SK-N-SH (cell line): ENCODE data around the gene SDK1. TPM values are rescaled to one million over a fixed set of nuclear protein-coding genes. Genes with fewer than 3 reads are reported as not detected.
A peak's percentile ranks its signal among the peaks of the same experiment; 100 is the strongest.

Source experiments
- CTCF ChIA-PET: fragments of 300-600, 350-600 bp; formaldehyde crosslinking; extraction: SDS; loops from one replicate; lab custom pipeline; 2021; lab: Yijun Ruan, JAX
- POLR2A ChIA-PET: fragments of 350-600 bp; sonication (Branson Sonifier 250); formaldehyde crosslinking; extraction: SDS; loops from one replicate; lab custom pipeline; 2020; ENCODE audit warnings: antibody characterized with exemption, inconsistent platforms; lab: Yijun Ruan, JAX
- DNase-seq: peaks from one replicate; pipeline ENCODE4 v3.0.0; 2012
- H2AFZ ChIP-seq: fragments of 200-600 bp; sonication (generic); 2 replicates; pipeline ENCODE4 v1.8.1; 2016; ENCODE audit warnings: antibody characterized with exemption, mild to moderate bottlenecking, low read depth
- H3F3A ChIP-seq: fragments of 200-600 bp; sonication (generic); replicated peaks from 2 replicates; pipeline ENCODE3; 2016; ENCODE audit warnings: antibody characterized with exemption, mild to moderate bottlenecking; ENCODE audit not compliant: insufficient read depth
- H3K27ac ChIP-seq, 2 experiments: fragments of 200-500 bp in 1 of 2; fragments of 200-600 bp in 1 of 2; sonication (Bioruptor generic) in 1 of 2; sonication (generic), shearing (Covaris generic) in 1 of 2; 2 replicates each; pipeline versions ENCODE4 v1.5.1 to v1.6.1; 2014 to 2016; ENCODE audit warnings: low read depth in 2 of 2, inconsistent platforms in 1 of 2, low read length in 1 of 2, mild to moderate bottlenecking in 1 of 2, mixed read lengths in 1 of 2
- H3K27me3 ChIP-seq: fragments of 200-600 bp; sonication (generic), shearing (Covaris generic); 2 replicates; pipeline ENCODE4 v1.6.1; 2016; ENCODE audit warnings: mixed run types; ENCODE audit not compliant: insufficient read depth
- H3K36me3 ChIP-seq, 2 experiments: fragments of 200-500 bp in 1 of 2; fragments of 200-600 bp in 1 of 2; sonication (Bioruptor generic) in 1 of 2; sonication (generic) in 1 of 2; replicated peaks in 1 of 2; 2 replicates each; pipeline versions ENCODE3 to v1.5.1; 2014 to 2016; ENCODE audit warnings: low read length in 1 of 2, mild to moderate bottlenecking in 1 of 2; ENCODE audit not compliant: insufficient read depth in 2 of 2, control insufficient read depth in 1 of 2
- H3K4me1 ChIP-seq, 2 experiments: fragments of 200-500 bp in 1 of 2; fragments of 200-600 bp in 1 of 2; sonication (Bioruptor generic) in 1 of 2; sonication (generic), shearing (Covaris generic) in 1 of 2; 2 replicates each; pipeline versions ENCODE4 v1.5.1 to v1.6.1; 2014 to 2016; ENCODE audit warnings: low read depth in 1 of 2, low read length in 1 of 2, mixed run types in 1 of 2; ENCODE audit not compliant: insufficient read depth in 2 of 2, control insufficient read depth in 1 of 2
- H3K4me2 ChIP-seq: fragments of 200-600 bp; sonication (generic), shearing (Covaris generic); 2 replicates; pipeline ENCODE4 v1.6.1; 2017; ENCODE audit warnings: mixed run types
- H3K4me3 ChIP-seq, 2 experiments: fragments of 200-500 bp in 1 of 2; fragments of 200-600 bp in 1 of 2; sonication (Bioruptor generic) in 1 of 2; sonication (generic), shearing (Covaris generic) in 1 of 2; 2 replicates each; pipeline versions ENCODE4 v1.5.1 to v1.8.1; 2014 to 2016; ENCODE audit warnings: low read depth in 2 of 2, inconsistent platforms in 1 of 2, low read length in 1 of 2, mild to moderate bottlenecking in 1 of 2, mixed read lengths in 1 of 2, moderate library complexity in 1 of 2
- H3K79me2 ChIP-seq: fragments of 200-600 bp; sonication (generic); 2 replicates; pipeline ENCODE4 v1.8.1; 2017; ENCODE audit warnings: mild to moderate bottlenecking; ENCODE audit not compliant: insufficient read depth
- H3K9ac ChIP-seq: fragments of 200-600 bp; sonication (generic); 2 replicates; pipeline ENCODE4 v1.6.1; 2017; ENCODE audit warnings: mixed run types
- H3K9me2 ChIP-seq: fragments of 200-600 bp; sonication (generic); 2 replicates; pipeline ENCODE4 v1.6.1; 2017; ENCODE audit warnings: mixed run types
- H3K9me3 ChIP-seq: fragments of 200-600 bp; sonication (generic); 2 replicates; pipeline ENCODE4 v1.6.1; 2017; ENCODE audit warnings: mixed run types, mild to moderate bottlenecking, moderate library complexity
- H4K20me1 ChIP-seq: fragments of 200-600 bp; sonication (generic); 2 replicates; pipeline ENCODE4 v1.6.1; 2017; ENCODE audit warnings: mild to moderate bottlenecking, mixed run types; ENCODE audit not compliant: insufficient read depth
- EP300 ChIP-seq, 2 experiments: IDR thresholded peaks; 2 replicates each; pipeline versions ENCODE4 v1.4.0 to v1.6.1; 2012; ENCODE audit warnings: borderline replicate concordance in 1 of 2, low read depth in 1 of 2, low read length in 1 of 2
- FOSL2 ChIP-seq: IDR thresholded peaks from 2 replicates; pipeline ENCODE4 v1.4.0; 2012; ENCODE audit warnings: low read depth, mild to moderate bottlenecking, moderate library complexity, borderline replicate concordance
- FOXM1 ChIP-seq: IDR thresholded peaks from 2 replicates; pipeline ENCODE4 v1.4.0; 2012; ENCODE audit warnings: low read depth, mild to moderate bottlenecking
- GABPA ChIP-seq: IDR thresholded peaks from 2 replicates; pipeline ENCODE4 v1.4.0; 2012; ENCODE audit warnings: low read depth, mild to moderate bottlenecking
- JUND ChIP-seq: IDR thresholded peaks from 2 replicates; pipeline ENCODE4 v1.4.0; 2012
- MEF2A ChIP-seq: IDR thresholded peaks from 2 replicates; pipeline ENCODE4 v1.4.0; 2012; ENCODE audit warnings: low read depth, borderline replicate concordance
- MXI1 ChIP-seq: IDR thresholded peaks from 2 replicates; pipeline ENCODE4 v1.6.1; 2012; ENCODE audit warnings: mild to moderate bottlenecking, low read depth, low read length, improper control_type of control experiment
- PBX3 ChIP-seq: IDR thresholded peaks from 2 replicates; pipeline ENCODE4; 2012
- RAD21 ChIP-seq: IDR thresholded peaks from 2 replicates; pipeline ENCODE4 v1.6.1; 2012; ENCODE audit warnings: mild to moderate bottlenecking, low read length
- RFX5 ChIP-seq: IDR thresholded peaks from 2 replicates; pipeline ENCODE4 v1.6.1; 2012; ENCODE audit warnings: mild to moderate bottlenecking, improper control_type of control experiment, low read length
- RXRA ChIP-seq: IDR thresholded peaks from 2 replicates; pipeline ENCODE4 v1.4.0; 2012; ENCODE audit warnings: low read depth, mild to moderate bottlenecking, borderline replicate concordance
- TCF12 ChIP-seq: IDR thresholded peaks from 2 replicates; pipeline ENCODE4 v1.4.0; 2012
- YY1 ChIP-seq: IDR thresholded peaks from 2 replicates; pipeline ENCODE4 v1.4.0; 2012; ENCODE audit warnings: low read depth, mild to moderate bottlenecking
- ZBTB33 ChIP-seq: IDR thresholded peaks from 2 replicates; pipeline ENCODE4 v1.4.0; 2012; ENCODE audit warnings: low read depth, borderline replicate concordance
- WGBS: methylation state at CpG from one replicate; pipeline ENCODE4 v1.1.6; 2017; ENCODE audit warnings: low lambda C conversion rate; 5-methylcytosine and 5-hydroxymethylcytosine counted together
- polyA plus RNA-seq, 3 experiments: library from polyadenylated mRNA; depleted of rRNA; stranded (reverse); fragments of >200 nt; gene quantifications; 2 replicates each; pipeline ENCODE4 v1.2.3, GENCODE V29; 2012
- TF ChIP-seq, protein P1 (sequence below): fragments of 200-600 bp; sonication (generic); IDR thresholded peaks from 2 replicates; pipeline ENCODE4 v1.6.1; 2017; ENCODE audit warnings: antibody characterized with exemption, mild to moderate bottlenecking, moderate library complexity
- TF ChIP-seq, protein P2 (sequence below): fragments of 150-350 bp; IDR thresholded peaks from 2 replicates; pipeline ENCODE4 v1.6.1; 2016; ENCODE audit warnings: mild to moderate bottlenecking, low read depth, low read length
- TF ChIP-seq, protein P3 (sequence below): IDR thresholded peaks from 2 replicates; pipeline ENCODE4 v1.4.0; 2012; ENCODE audit warnings: low read depth

Gene SDK1
- polyA plus RNA-seq, 1 of the 3 experiments (the other 2 are of a cell fraction): 1.2 TPM

GRCh38 chr7:4013793-4014192, 712.7 kb downstream of the SDK1 start:
- Histone ChIP-seq H3K4me1 (peaks cover 0 to 10% of the 10 kb centered on the region in 2 experiments; a peak in 1 of 4 replicates), H3K36me3 (no peaks in the 10 kb centered on the region), H3K79me2 (no peaks in the 10 kb centered on the region), H3K4me2 (no peak overlapping the region), H3K9me3 (no peaks in the 10 kb centered on the region), H3K9ac (no peak overlapping the region), H3F3A (no peaks in the 10 kb centered on the region), H2AFZ (no peak overlapping the region), H3K9me2 (no peaks in the 10 kb centered on the region), H4K20me1 (no peaks in the 10 kb centered on the region), H3K27me3 (no peaks in the 10 kb centered on the region), H3K4me3 (no peak overlapping the region), H3K27ac (no peak overlapping the region)
- ChIA-PET CTCF (interaction anchor here (1.9 kb wide), 1 partner anchor 10 kb away, joined by 5 read pairs; no protein-coding TSS in a partner anchor), POLR2A (no interaction called here)
- TF ChIP-seq EP300 (IDR thresholded peaks at IDR 0.05; ENCODE audit: borderline replicate concordance in 1 of 2, low read depth in 1 of 2, low read length in 1 of 2) (peak in 1 of 2 experiments; percentile 22; a peak in 1 of 4 replicates), JUND (no peak), RAD21 (no peak), ZBTB33 (no peak), MXI1 (no peak; the same call in 1 of the 2 replicates)
- TF ChIP-seq, protein P1, sequence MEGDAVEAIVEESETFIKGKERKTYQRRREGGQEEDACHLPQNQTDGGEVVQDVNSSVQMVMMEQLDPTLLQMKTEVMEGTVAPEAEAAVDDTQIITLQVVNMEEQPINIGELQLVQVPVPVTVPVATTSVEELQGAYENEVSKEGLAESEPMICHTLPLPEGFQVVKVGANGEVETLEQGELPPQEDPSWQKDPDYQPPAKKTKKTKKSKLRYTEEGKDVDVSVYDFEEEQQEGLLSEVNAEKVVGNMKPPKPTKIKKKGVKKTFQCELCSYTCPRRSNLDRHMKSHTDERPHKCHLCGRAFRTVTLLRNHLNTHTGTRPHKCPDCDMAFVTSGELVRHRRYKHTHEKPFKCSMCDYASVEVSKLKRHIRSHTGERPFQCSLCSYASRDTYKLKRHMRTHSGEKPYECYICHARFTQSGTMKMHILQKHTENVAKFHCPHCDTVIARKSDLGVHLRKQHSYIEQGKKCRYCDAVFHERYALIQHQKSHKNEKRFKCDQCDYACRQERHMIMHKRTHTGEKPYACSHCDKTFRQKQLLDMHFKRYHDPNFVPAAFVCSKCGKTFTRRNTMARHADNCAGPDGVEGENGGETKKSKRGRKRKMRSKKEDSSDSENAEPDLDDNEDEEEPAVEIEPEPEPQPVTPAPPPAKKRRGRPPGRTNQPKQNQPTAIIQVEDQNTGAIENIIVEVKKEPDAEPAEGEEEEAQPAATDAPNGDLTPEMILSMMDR: no peak
- WGBS: 54% methylated on average over 10 of the region's 10 CpGs
- peak; percentile 55 for DNase-seq

- Histone ChIP-seq H3K4me1 (peaks cover 0 to 10% of the 10 kb centered on the region in 2 experiments; a peak in 1 of 4 replicates), H3K36me3 (no peaks in the 10 kb centered on the region), H3K79me2 (no peaks in the 10 kb centered on the region), H3K9ac (no peak overlapping the region), H3K4me3 (no peak overlapping the region), H4K20me1 (no peaks in the 10 kb centered on the region), H2AFZ (no peak overlapping the region), H3K4me2 (no peak overlapping the region), H3K27me3 (no peaks in the 10 kb centered on the region), H3K9me3 (no peaks in the 10 kb centered on the region), H3K9me2 (no peaks in the 10 kb centered on the region), H3K27ac (no peak overlapping the region), H3F3A (no peaks in the 10 kb centered on the region)
- no peak for DNase-seq
- 64% methylated on average over 13 of the region's 13 CpGs for WGBS
- CTCF ChIA-PET: interaction anchor here (1.9 kb wide), 1 partner anchor 10 kb away, joined by 5 read pairs; no protein-coding TSS in a partner anchor
- POLR2A ChIA-PET: no interaction called here
- TF ChIP-seq RFX5 (no peak), PBX3 (no peak), FOSL2 (no peak), FOXM1 (no peak), RAD21 (no peak), RXRA (no peak), YY1 (no peak), TCF12 (no peak), MEF2A (no peak), GABPA (no peak)
- TF ChIP-seq, protein P1: no peak
- TF ChIP-seq, protein P2, sequence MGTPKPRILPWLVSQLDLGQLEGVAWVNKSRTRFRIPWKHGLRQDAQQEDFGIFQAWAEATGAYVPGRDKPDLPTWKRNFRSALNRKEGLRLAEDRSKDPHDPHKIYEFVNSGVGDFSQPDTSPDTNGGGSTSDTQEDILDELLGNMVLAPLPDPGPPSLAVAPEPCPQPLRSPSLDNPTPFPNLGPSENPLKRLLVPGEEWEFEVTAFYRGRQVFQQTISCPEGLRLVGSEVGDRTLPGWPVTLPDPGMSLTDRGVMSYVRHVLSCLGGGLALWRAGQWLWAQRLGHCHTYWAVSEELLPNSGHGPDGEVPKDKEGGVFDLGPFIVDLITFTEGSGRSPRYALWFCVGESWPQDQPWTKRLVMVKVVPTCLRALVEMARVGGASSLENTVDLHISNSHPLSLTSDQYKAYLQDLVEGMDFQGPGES: no peak
- TF ChIP-seq, protein P3, sequence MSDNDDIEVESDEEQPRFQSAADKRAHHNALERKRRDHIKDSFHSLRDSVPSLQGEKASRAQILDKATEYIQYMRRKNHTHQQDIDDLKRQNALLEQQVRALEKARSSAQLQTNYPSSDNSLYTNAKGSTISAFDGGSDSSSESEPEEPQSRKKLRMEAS: no peak
Observed at GRCh38 chr7:4014346-4015050, 713.4 kb downstream of the SDK1 start.
